Lung (tissue), 12 donors: ENCODE measurements around the gene GOLGA3. TPM values are rescaled to one million over a fixed set of nuclear protein-coding genes. Genes with fewer than 3 reads are reported as not detected.

Source experiments
- ATAC-seq: fragments of 200-7000 bp; cut with Tn5 transposase; one replicate; pipeline ENCODE4 v1.9.1; 2020; ENCODE audit warnings: moderate number of reproducible peaks; ENCODE audit not compliant: insufficient read depth, low FRiP score
- DNase-seq, 3 donors: peaks; one replicate each; pipeline ENCODE4 v3.0.0-alpha.2; 2013 to 2017
- H3K27ac ChIP-seq, 2 donors: one replicate each; pipeline ENCODE4 v1.5.1; 2013; ENCODE audit warnings: mild to moderate bottlenecking in 2 of 2, moderate library complexity in 2 of 2, control low read depth in 1 of 2, inconsistent platforms in 1 of 2, low read depth in 1 of 2, low read length in 1 of 2
- H3K27me3 ChIP-seq, 3 donors: one replicate each; pipeline ENCODE4 v1.5.1; 2013; ENCODE audit warnings: low read length in 2 of 3; ENCODE audit not compliant: control insufficient read depth in 3 of 3, insufficient read depth in 3 of 3
- H3K36me3 ChIP-seq, 4 donors: one replicate each; pipeline ENCODE4 v1.5.1; 2013; ENCODE audit warnings: low read length in 4 of 4, mild to moderate bottlenecking in 1 of 4, moderate library complexity in 1 of 4; ENCODE audit not compliant: control insufficient read depth in 4 of 4, insufficient read depth in 4 of 4
- H3K4me1 ChIP-seq, 5 donors: one replicate each; pipeline ENCODE4 v1.5.1; 2013; ENCODE audit warnings: low read length in 5 of 5, mild to moderate bottlenecking in 2 of 5, moderate library complexity in 1 of 5; ENCODE audit not compliant: control insufficient read depth in 5 of 5, insufficient read depth in 5 of 5
- H3K4me3 ChIP-seq: one replicate; pipeline ENCODE4 v1.5.1; 2013; ENCODE audit warnings: mild to moderate bottlenecking, control low read depth, moderate library complexity
- H3K9ac ChIP-seq, 2 donors: one replicate each; pipeline ENCODE4 v1.5.1; 2013; ENCODE audit warnings: low read length in 2 of 2, control low read depth in 1 of 2; ENCODE audit not compliant: insufficient read depth in 1 of 2
- H3K9me3 ChIP-seq, 4 donors: one replicate each; pipeline ENCODE4 v1.5.1; 2013; ENCODE audit warnings: low read length in 3 of 4, mild to moderate bottlenecking in 1 of 4, moderate library complexity in 1 of 4; ENCODE audit not compliant: control insufficient read depth in 4 of 4, insufficient read depth in 3 of 4
- WGBS, 2 donors: extraction: QIAGEN DNeasy Blood & Tissue Kit; methylation state at CpG; one replicate each; pipeline ENCODE4 v1.1.7; 2013; 5-methylcytosine and 5-hydroxymethylcytosine counted together
- polyA plus RNA-seq, 2 donors: library from polyadenylated mRNA; stranded (reverse); fragments of 200-250 nt; gene quantifications; one replicate each; pipeline ENCODE4 v1.2.1, GENCODE V29; 2013
- total RNA-seq, 2 donors: library from RNA; depleted of rRNA in 1 of 2; stranded (reverse); fragments of >200 nt in 1 of 2; gene quantifications; one replicate each; pipeline ENCODE4 v1.2.1, GENCODE V29; 2014 to 2021
- TF ChIP-seq, protein P1 (sequence below): IDR thresholded peaks from 2 replicates; pipeline ENCODE4 v1.5.1; 2012; ENCODE audit warnings: mild to moderate bottlenecking; ENCODE audit errors: control extremely low read depth, extremely low read depth
- donor health status: control.
- donor health status: control.
- donor health status: Bipolar disorder and iron deficiency.
- donor health status: healthy.
- donor health status: DM: yes; HTN: yes; CAD: no.

The GOLGA3 gene
- total and polyA plus RNA-seq, 4 donors, result 17.5 to 81.1 (median 35.7) TPM

DNA sequence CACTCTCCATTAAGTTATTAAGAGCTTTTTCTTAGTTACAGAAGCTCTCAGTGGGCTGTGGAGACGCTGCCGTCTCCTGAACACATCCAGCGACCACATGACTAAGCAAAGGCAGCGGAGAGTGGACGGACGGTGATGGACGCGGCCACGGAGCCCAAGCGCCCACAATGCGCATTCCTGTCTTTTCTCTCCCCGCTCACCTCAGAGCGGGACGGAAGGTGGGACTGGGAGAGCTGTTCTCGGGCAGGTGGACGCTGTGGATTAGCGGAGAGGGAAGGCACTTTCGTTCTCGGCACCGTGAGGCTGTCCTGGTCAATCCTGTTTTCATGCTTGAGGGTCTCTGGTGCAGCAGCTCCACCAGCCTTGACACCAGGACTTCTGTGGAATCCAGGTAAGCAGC is 64.4 kb downstream of the GOLGA3 start:
- no peak for DNase-seq
- peaks cover 0 to 18% (median 8%) of the 10 kb centered on the region in 5 donors for H3K4me1 ChIP-seq
- no peak for ATAC-seq

DNA sequence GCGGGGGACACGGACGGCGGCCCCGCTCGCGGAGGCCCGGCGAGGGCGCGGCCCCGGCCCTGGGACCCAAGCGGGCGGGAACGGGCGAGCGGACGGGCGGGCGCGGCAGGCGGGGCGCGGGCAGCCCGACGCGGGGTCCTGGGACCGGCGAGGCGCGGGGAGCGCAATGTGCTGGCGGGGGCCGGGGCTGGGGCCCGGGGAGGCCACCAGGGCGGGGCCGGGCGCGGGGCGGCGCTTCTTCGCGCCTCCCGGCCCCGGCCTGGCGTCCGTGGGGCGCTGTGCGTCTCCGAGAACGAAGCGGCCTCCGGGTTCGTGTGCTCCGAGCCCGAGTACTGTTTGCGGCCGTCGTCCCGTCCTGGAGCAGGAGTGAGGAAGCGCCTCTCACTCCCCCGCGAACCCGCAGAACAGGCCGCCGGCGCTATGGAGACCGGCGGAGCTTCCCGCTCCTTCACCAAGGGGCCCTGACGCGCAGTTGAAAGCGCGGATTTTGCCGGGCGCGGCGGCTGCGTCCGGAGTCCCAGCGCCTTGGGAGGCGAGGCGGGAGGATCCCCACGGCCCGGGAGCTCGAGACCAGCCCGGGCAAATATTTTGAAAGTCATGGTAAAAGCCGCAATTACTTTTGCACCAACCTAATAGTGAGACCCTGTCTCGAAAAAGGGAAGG is 66.6 kb downstream of the GOLGA3 start:
- ATAC-seq (peak; percentile 90), DNase-seq (peak; percentile 91 to 95 (median 92))
- Histone ChIP-seq H3K4me1 (peaks cover 0 to 15% (median 8%) of the 10 kb centered on the region in 5 donors), H3K27me3 (no peaks in the 10 kb centered on the region), H3K4me3 (peak overlapping the region; percentile 44), H3K36me3 (peaks cover 0 to 3% (median under 1%) of the 10 kb centered on the region in 4 donors), H3K9me3 (no peaks in the 10 kb centered on the region), H3K27ac (peak overlapping the region; percentile 97 to 98), H3K9ac (peak overlapping the region; percentile 21 to 30)
- TF ChIP-seq, protein P1, sequence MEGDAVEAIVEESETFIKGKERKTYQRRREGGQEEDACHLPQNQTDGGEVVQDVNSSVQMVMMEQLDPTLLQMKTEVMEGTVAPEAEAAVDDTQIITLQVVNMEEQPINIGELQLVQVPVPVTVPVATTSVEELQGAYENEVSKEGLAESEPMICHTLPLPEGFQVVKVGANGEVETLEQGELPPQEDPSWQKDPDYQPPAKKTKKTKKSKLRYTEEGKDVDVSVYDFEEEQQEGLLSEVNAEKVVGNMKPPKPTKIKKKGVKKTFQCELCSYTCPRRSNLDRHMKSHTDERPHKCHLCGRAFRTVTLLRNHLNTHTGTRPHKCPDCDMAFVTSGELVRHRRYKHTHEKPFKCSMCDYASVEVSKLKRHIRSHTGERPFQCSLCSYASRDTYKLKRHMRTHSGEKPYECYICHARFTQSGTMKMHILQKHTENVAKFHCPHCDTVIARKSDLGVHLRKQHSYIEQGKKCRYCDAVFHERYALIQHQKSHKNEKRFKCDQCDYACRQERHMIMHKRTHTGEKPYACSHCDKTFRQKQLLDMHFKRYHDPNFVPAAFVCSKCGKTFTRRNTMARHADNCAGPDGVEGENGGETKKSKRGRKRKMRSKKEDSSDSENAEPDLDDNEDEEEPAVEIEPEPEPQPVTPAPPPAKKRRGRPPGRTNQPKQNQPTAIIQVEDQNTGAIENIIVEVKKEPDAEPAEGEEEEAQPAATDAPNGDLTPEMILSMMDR, result no peak
- 0 to 1% methylated on average over 62 to 89 of the region's 89 CpGs for WGBS, 2 donors

More for the DNA sequence above, 64.4 kb downstream of the GOLGA3 start:
- Histone ChIP-seq H3K4me3 (no peak overlapping the region), H3K36me3 (peaks cover 0 to 2% (median 0%) of the 10 kb centered on the region in 4 donors), H3K27me3 (no peaks in the 10 kb centered on the region), H3K9ac (no peak overlapping the region), H3K27ac (no peak overlapping the region), H3K9me3 (no peaks in the 10 kb centered on the region)
- 94% methylated on average over 20 of the region's 20 CpGs for WGBS, 2 donors
- TF ChIP-seq, protein P1, result no peak

DNA sequence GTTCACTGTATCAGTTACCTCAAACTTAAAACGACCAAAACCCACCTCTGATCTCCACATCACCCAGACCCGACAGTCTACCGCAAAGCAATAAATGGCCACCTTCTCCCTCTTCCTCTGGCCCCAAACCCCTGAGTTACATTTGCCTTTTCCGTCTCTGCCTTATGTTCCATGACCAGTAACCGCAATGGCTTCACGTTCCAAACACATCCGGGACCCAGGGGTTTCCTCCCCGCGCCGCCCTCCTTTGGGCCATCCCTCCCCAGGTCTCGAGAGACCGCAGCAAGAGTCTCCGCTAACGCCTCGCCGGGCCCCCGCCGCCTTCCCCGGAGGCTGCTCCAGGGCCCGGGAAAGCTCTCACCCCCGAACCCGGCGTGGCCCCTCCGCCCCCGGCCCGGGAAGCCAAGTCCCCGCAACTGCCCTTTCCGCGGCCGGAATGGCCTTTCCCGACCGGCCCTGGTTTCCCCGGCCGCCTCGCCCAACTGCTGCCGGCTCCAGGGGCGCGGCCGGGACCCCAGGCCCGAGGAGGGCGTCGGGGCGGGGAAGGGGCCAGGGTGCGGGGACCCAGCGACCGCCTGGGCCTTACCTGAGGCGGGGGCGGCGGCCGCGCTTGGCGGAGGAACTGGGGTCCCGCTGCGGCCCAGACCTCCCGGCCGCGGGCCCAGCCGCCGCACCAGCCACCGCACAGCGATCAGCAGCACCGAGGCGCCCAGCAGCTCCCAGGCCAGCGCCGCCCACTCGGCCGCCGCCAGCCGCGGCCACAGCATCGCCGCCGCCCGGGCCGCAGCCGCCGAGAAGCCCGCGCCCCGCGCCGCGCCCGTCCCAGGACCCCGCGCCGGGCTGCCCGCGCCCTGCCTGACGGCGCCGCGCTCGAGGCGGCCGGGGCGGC is 67.4 kb downstream of the GOLGA3 start, which contains the start of gene ANKLE2:
Gene ANKLE2, minus strand, starts transcription at position 801 of the 889 bp plus-strand sequence. Its CDS starts 34 bp downstream, at position 767.
- peak; percentile 17 to 47 (median 25) for DNase-seq
- Histone ChIP-seq H3K4me1 (peaks cover 0 to 12% (median 3%) of the 10 kb centered on the region in 5 donors), H3K4me3 (peak within 1 kb of the TSS; percentile 98), H3K9ac (peak within 1 kb of the TSS; percentile 65 to 81), H3K27me3 (no peaks in the 10 kb centered on the region), H3K36me3 (peaks cover 0 to 5% (median under 1%) of the 10 kb centered on the region in 4 donors), H3K9me3 (no peaks in the 10 kb centered on the region), H3K27ac (peak within 1 kb of the TSS; percentile 97 to 98)
- TF ChIP-seq, protein P1, result no peak
- WGBS, 2 donors, result 1% methylated on average over 73 to 97 of the region's 97 CpGs
- ATAC-seq, result no peak
